GM21390 (cell line): ENCODE measurements around the gene CDC14B.
A peak's percentile ranks its signal among the peaks of the same experiment; 100 is the strongest.
"Not testable (repeated sequence)": the region's sequence is repeated elsewhere in the genome, so short reads cannot be mapped to it uniquely, and the experiment has no call there.

Experiments used
- ATAC-seq: cut with Tn5 transposase; IDR thresholded peaks from one replicate; pipeline ENCODE4 v1.9.1; 2021; ENCODE audit not compliant: unreplicated experiment

The CDC14B gene

GRCh38 chr9:96619491-96620180 lies at the start of gene CDC14B:
TSS of gene CDC14B (minus strand) at chr9:96619843. CDS start at chr9:96619378, 465 bp downstream.
- ATAC-seq: peak; percentile 63

DNA sequence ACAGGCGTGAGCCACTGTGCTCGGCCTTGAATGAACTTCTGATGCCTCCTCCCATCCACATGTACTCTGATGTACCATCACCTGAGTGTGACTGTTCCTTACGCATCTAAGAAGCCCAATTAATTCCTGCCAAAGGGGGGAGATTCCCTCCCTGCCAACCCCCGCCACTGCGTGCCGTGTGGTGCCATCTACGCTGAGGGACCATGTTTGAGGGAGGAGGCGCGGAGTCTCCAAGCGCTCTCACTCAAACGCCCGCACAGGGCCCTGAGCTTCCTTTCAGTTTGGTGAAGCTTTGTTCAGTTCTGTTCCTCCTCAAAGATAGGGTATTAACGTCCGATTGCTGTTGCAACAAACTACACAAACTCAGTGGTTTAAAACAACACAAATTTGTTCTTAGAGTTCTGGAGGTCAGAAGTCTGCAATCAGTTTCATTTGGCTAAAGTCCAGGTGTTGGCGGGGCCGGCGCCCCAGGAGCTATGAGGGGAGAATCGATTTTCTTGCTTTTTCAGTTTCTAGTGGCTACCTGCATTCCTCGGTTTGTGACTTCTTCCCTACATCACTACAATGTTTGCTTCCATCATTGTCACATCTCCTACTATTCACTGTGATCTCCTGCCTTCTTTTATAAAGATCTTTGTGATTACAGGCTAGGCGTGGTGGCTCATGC lies 49.4 kb upstream of the CDC14B start:
- ATAC-seq: no peak

DNA sequence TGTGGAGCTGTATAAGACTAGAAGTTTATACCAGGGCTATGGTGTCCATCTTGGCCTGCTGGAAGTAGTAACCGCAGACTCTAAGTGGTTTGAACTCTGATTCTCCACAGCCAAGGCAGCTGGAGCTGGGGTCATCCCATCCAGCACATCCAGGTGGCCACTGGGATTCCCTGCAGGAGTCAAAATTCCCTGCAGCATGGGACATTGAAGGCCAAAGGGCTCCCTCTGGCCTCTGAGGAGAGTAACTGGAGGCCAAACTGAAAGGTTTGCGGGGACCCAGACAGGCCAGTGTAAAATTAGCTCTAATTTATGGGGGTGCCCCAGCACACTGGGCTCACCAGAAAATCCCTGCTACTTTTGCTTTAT lies 47.7 kb upstream of the CDC14B start:
- ATAC-seq: no peak

- peak; percentile 78 for ATAC-seq
Observed at GRCh38 chr9:96666653-96667362, 47.2 kb upstream of the CDC14B start.

DNA sequence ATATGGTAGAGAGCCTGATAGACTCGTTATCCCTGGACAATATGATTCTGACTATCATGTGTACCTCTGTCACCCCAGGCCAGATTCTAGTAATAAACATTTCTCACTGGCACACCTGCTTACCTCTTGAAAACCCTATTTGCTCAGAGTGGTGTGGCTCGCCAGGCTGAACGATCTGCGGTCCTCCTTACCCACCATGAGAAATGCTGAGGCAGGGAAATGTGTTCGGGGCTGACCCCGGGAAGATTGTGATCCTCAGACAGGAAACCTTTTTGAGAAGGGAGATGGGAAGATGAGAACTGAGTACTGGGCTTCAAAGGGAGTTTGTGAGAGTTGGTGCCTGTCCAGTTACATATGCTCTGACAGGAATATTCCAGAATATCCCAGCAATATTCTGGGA lies 46.1 kb upstream of the CDC14B start:
- ATAC-seq: no peak

DNA sequence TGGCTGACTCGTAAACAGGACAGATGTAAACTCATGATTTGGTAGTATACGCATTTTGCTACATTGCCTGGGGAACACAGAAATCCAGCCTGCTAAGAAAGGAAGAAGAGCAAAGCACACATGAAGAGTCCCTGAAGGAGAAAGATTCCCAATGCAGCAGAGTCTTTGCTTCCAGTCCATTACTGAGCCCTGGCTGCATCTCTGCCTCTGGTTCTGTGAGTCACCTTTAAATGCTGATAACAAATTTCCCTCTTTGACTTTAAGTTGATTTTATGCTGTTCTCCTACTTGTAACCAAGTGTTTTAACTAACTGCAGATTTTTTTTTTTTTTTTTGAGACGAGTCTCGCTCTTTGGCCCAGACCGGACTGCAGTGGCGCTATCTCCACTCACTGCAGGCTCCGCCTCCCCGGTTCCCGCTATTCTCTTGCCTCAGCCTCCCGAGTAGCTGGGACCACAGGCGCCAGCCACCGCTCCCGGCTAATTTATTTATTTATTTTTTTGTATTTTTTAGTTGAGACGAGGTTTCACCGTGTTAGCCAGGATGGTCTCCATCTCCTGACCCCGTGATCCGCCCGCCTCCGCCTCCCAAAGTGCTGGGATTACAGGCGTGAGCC lies 44.0 kb upstream of the CDC14B start:
- no peak for ATAC-seq

DNA sequence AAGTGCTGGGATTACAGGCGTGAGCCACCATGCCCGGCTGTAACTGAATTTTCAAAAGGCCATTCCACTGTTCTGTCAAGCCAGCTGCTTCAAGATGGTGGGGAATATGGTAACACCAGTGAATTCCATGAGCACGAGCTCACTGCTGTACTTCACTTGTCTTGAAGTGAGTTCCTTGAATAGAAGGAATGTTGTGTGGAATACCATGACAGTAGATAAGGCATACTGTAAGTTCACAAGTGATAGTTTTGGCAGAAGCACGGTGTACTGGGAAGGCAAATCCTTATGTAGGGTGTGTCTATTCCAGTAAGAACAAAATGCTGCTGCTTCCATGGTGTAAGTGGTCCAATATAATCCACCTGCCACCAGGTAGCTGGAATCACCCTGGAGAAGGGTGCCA lies 42.1 kb upstream of the CDC14B start:
- no peak for ATAC-seq

DNA sequence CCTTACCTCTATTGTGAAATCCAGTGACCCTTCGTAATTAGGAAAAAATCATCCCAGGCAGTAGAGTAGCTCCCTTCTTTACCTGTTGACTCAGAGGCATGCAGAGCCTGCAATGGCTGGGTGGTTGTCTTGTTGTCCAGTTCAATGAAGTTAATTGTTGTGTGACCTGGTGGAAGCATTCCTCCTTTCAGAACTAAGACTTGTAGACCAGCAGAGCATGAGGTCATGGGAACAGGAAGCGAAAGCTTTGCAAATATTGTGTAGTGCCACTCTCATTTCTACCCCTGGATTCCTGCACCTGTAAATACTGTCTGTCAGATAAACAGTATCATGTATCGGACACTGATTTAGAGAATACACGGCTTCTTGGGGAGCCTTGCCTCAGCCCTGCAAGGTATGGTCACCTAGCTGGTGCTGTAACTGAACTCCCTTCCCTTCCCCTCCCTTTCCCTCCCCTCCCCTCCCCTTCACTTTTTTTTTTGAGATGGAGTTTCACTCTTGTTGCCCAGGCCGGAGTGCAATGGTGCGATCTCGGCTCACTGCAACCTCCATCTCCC lies 41.1 kb upstream of the CDC14B start:
- no peak for ATAC-seq

DNA sequence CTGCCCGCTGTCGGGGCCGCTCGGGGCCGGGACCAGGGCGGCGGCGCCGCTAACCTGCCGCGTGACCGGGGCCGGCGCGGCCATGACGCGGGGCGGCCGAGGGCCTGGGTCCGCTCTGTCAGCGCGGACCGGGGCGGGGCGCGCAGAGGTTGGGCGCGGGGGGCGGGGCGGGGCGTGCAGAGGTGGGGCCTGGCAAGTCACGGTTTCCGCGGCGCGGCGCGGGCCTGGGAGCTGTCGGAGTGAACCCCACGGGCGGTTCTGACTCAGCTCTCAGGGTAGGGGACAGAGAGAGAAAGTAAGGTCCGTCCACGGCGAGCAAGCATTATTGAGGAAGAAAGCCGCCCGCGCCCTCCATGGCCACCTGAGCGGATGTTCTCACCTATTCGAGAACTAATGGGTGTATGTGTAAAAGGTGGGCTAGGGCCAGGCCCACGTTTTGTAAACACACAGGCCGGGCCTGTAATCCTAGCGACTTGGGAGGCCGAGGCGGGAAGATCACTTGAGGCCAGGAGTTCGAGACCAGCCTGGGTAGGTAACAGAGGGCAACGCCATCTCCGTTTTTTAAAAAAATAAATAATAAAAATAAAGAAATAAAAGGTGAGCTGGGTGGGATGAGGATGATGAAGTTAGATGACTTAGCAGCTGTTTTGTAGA lies 35.7 kb upstream of the CDC14B start, which contains the start of gene PRXL2C:
Gene PRXL2C (minus strand): TSS at position 120 of the 654 bp plus-strand sequence. CDS start 36 bp downstream, at position 84.
- ATAC-seq: peak; percentile 75

DNA sequence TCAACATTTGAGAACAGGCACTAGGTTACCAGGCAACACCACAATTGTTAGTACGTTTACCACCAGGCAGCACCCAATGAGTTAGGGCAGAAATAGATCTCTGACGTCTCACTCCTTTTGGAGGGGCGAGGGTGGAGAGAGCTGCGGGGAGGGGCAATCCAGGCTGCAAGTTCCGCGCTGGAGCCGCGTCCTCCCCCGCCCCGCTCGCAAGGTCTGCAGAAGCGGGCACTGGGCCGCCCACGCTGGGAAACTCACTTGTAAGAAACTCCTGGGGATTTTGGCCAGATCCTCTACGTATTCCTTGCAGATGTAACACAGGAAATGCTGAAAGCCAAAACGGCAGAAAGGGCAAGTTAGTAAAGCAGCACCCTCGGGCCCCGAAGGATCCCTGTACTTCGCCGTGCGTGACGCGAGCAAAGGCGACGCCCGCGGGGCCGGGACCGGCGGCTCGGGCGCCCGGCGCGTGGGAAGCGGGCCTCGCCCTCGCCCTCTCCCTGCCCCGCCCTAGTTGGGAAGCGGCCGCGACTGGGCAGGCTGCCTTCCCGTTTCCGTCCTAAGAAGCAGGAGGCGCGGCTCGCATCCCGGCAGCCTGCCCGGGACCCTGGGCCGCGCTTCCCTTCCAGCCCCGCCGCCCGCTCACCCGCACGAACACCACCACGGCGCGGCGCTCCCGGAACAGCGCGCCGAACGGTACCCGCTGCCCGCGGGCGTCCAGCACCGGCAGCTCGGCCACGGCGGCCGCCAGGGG lies 35.0 kb upstream of the CDC14B start:
- ATAC-seq: peak; percentile 53

DNA sequence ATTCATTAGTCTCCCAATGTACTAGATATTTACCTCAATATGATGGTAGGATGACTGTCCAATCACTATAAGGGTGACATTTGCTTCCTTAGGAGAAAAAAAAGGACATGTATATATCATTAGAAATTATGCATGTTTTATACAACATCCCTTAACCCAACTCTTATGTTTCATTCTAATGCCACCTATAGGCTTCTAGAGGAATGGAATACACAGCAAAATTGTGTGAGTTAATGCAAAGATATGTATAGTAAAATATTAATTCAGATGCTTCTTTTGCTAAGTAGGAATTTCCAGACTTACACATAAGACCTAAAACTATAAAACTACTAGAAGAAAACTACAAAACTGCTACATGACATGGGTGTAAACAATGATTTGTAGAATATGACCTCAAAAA lies 32.0 kb upstream of the CDC14B start:
- ATAC-seq: no peak

DNA sequence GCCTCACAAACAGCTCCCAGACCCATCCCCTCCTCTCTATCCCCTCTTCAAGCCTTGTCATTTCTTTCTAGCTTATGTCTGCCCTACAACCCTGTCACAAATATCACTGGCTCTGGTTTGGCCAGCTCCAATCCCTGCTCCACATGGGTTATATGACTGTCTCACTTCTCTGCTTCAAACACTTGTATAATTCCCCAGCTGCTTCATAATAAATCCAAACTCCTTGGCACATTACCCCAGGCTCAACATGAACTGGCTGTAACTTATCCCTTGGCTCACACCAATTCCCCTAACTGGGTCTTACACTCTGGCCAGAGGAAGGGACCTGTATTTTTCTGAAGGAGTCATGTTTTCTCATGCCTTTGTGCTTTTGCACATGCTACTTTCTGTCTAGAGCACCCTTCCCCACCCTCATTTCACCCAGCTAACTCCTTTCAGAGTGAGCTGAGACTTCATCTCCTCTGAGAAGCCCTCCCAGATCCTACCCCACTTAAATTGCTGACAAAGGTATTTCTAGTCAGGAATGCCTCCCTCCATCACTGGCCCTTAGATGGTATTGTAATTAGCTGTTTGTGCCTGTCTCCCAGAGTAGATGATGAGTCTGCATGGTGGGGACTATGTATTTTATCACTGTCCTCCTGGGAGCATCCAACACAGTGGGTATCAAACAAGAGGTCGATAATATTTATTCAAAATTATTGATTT lies 30.1 kb upstream of the CDC14B start:
- ATAC-seq: no peak

- ATAC-seq: no peak
Observed at GRCh38 chr9:96646081-96646991, 26.7 kb upstream of the CDC14B start.

DNA sequence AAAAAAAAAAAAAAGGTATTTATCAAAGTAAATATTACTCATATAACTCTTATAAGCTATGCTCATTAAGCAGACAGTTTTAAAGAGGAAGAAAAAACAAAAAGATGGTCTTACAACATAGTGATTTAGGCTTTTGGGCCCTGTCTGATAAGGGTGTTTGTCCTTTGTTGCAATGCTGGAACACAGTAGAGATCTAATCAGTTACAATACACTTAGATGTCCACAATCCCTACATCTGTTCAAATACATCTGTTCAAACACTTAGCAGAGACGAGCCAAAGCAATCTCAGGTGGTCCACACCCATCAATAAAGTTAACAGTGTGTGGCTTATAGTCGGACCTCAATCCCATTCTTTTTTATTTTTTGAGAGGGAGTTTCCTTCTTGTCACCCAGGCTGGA lies 24.5 kb upstream of the CDC14B start:
- no peak for ATAC-seq

DNA sequence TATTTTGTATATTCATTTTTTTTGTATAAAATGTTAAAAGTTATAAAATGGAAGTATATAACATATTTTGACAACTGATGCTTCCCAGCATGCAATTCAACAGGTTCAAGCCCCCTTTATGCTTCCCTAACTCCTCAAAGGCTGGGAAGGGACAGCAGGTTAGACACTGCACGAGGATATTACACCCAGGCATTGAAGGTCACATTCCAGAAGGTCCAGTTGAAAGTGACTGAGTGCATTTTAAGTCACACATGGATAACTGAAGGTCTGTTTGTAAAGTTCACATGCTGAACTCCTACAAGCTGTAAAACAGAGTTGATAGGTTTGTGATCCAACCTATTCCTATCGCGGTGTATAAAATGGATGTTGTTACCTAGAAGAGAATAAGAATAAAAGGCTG lies 21.9 kb upstream of the CDC14B start:
- no peak for ATAC-seq

- ATAC-seq: no peak
Observed at GRCh38 chr9:96638606-96639364, 19.1 kb upstream of the CDC14B start.

- ATAC-seq: no peak
Observed at GRCh38 chr9:96636368-96636767, 16.7 kb upstream of the CDC14B start.

- ATAC-seq: not testable (repeated sequence)
Observed at GRCh38 chr9:96633579-96633978, 13.9 kb upstream of the CDC14B start.
